Right hindlimb (tissue), 1 donor: ENCODE results near the gene CCDC88A.
"Not testable (repeated sequence)": the region's sequence is repeated elsewhere in the genome, so short reads cannot be mapped to it uniquely, and the experiment has no call there.

Experiments
- DNase-seq: peaks from one replicate; pipeline ENCODE4 v3.0.0-alpha.2; 2018

CCDC88A gene

DNA sequence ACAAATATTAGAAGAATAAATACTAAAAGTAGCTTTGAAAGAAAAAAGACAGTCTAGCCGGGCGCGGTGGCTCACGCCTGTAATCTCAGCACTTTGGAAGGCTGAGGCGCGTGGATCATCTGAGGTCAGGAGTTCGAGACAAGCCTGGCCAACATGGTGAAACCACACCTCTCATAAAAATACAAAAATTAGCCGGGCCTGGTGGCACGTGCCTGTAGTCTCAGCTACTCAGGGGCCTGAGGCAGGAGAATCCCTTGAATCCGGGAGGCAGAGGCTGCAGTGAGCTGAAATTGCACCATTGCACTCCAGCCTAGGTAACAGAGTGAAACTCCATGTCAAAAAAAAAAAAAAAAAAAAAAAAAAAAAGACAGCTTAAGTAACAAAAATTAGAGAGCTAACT is 34.1 kb downstream of the CCDC88A start:
- not testable (repeated sequence) for DNase-seq

- DNase-seq = no peak
These were observed 34.9 kb downstream of the CCDC88A start for GRCh38 chr2:55384786-55385185.

DNA sequence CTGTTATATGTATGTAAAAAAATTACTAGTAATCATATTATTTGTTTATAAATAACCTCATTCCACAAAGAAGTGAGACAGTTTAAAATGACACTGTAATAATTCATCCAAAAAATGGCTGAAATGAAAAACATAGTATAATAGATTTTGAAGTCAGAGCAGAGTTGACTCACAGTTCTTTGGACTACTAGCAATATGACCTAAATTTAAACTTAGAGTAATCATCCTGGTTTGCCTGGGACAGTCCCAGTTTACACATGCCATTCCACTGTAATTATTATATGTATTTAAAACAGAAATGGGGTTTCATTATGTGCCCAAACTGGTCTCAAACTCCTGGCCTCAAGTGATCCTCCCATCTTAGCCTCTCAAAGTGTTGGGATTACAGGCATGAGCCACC is 48.3 kb downstream of the CCDC88A start:
- DNase-seq = no peak

- DNase-seq = no peak
These were observed 49.4 kb downstream of the CCDC88A start for GRCh38 chr2:55370208-55370607.

DNA sequence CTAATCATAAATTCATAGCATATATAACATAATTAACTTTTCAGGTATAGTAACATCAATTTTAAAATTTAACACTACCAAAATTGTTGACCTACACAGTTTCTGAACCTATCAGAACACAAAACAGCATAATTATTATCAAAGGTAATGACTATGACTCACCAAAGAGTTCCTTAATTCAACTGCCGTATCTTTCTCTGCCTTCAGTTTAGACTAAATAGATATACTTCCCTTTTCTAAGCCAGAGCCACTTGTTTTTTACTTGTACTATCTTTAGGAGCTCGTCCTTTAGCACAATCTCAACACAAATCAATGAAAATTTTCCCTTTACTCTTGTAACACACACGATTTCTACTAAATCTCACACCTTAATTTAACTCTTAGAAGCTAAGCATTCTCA is 54.4 kb downstream of the CCDC88A start:
- DNase-seq = no peak

GRCh38 chr2:55364189-55365055 is 55.2 kb downstream of the CCDC88A start:
- peak; percentile 68 for DNase-seq

GRCh38 chr2:55363636-55364035 is 56.0 kb downstream of the CCDC88A start:
- no peak for DNase-seq

- DNase-seq = no peak
These were observed 58.0 kb downstream of the CCDC88A start for GRCh38 chr2:55361465-55362189.

GRCh38 chr2:55358451-55358850 is 61.2 kb downstream of the CCDC88A start:
- DNase-seq = no peak

- no peak for DNase-seq
These were observed 61.7 kb downstream of the CCDC88A start for GRCh38 chr2:55357927-55358326.

GRCh38 chr2:55357164-55357563 is 62.5 kb downstream of the CCDC88A start:
- no peak for DNase-seq

DNA sequence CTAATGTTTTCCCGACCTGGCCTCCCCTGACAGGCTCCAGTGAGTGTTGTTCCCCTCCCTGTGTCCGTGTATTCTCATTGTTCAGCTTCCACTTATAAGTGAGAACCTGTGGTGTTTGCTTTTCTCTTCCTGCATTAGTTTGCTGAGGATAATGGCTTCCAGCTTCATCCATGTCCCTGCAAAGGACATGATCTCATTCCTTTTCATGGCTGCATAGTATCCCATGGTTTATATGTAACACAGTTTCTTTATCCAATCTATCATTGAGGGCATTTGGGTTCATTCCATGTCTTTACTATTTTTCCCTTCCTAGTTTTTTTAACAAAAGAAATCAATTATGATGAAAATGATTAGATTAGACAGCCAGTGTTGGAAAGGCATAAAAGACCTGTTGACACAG is 63.5 kb downstream of the CCDC88A start:
- not testable (repeated sequence) for DNase-seq

- DNase-seq = no peak
These were observed 64.2 kb downstream of the CCDC88A start for GRCh38 chr2:55355451-55355850.

DNA sequence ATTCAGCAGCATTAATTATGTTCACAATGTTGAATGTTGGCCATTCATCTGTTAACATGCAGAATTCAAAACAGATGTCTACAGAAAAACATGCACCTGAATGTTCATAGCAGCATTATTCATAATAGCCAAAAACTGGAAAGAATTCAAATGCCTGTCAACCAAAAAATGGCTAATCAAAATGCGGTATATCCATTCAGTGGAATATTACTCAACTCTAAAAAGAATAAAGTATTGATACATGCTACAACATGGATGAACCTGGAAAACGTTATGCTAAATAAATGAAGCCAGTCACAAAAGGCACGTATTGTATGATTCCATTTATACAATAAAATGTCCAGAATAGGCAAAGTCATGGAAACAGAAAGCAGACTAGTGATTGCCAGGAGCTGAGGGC is 68.0 kb downstream of the CCDC88A start:
- no peak for DNase-seq

GRCh38 chr2:55345064-55345463 is 74.6 kb downstream of the CCDC88A start:
- no peak for DNase-seq

GRCh38 chr2:55338268-55338667 is 81.4 kb downstream of the CCDC88A start:
- no peak for DNase-seq

DNA sequence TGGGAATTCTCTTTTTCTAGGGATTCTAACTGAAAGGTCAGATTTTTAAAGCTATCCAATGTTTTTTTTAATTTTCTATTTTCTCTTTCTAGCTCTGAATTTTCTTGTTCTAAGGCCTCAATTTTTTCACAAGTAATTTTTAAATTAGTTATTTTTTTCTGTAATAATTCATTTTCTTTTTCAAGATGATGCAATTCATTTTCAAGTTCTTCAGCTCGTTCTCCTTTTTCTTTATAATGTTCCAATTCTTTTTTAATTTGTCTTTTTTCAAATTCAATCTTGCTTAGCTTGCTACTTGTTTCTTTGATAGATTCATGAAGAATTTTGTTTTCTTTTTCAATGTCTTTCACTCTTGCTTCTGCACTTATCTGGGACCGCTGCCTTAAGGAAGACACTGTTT is 84.9 kb downstream of the CCDC88A start:
- DNase-seq = no peak

DNA sequence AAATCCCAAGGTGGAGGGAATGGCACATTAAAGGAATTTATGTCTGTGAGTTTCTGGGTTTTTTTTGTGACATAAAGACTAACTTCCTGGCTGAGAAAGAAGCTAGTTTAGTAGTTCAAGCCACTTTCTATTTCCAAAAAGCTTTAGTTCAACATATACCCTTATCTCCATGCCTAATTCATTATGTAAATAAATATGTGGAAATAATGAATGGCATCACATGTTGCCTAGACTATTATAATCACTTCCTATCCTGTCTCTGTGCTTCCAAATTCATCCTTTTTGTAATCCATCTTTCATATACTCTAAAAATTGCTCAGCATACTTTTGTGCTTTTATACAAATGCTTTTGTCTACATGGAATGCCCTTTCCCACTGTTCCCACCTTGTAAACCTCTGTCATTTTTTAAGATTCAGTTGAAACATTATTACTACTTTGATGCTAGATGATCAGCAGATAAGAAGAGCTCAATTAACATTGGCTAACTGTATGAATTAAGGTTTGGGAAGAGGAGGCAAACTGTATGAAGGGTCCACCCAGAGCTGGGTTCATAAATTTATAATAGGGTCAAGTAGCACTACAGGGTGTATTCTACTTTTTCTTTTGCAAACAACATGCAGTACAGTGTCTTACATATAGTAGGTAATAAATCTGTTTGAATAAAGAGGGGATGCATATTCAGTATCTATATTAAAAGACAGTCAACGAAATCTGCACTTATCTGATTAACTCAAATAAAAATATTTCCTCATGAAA is 88.9 kb downstream of the CCDC88A start:
- no peak for DNase-seq

GRCh38 chr2:55327470-55328230 is 92.0 kb downstream of the CCDC88A start:
- no peak for DNase-seq

DNA sequence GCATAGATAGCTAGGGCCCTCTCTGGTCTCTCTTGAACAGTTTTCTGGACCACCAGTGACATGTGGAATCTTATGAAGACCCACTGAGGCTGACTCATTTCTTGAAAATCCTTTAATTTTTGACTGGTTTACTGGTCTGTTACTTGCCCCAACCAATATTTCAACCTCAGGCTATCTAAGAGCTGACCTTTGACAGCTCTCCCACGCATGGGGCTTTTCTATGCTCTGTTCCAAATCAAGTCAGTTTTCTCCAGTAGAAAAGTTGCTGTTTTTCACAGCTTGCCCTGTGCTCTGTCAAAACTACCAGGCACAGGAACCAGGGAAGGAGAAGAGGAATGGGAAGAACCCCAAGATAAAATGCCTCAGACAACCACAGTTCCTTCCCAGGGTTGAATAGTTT is 104.7 kb downstream of the CCDC88A start:
- DNase-seq = no peak

- no peak for DNase-seq
These were observed 108.2 kb downstream of the CCDC88A start for GRCh38 chr2:55311444-55311870.

- no peak for DNase-seq
These were observed 110.2 kb downstream of the CCDC88A start for GRCh38 chr2:55309446-55309845.

DNA sequence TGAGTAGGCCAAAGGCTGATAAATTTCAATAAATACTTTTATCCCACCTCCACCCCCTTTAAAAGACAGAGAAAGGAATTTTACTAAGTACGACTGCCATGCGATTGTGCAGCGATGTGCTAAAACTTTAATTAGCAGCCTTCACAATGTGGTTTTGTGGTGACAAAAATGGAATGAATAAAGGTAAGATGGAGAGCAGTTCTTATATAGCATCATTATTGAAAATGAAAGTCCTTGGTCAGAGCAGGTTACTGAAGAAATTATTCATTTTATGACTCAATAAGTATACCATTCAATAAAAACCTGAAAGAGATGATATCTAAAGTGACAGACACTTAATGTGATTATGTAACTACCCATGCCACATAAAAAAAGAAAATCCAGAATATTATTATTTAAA is 117.4 kb downstream of the CCDC88A start:
- no peak for DNase-seq
